HL-60/S4 treated with retinoic acid at 250 ng/mL for 4 days and 3 days (cell line): ENCODE results near the gene YWHAB.

Experiments used
- in situ Hi-C: fragments of 300-500 bp; cut with MboI; formaldehyde crosslinking; loops from 2 replicates; pipeline ENCODE4 v1.7.0; 2022; ENCODE audit warnings: low sequenced_read_pairs

Gene YWHAB

GRCh38 chr20:44885392-44886265 lies at the start of gene YWHAB:
TSS of gene YWHAB (plus strand) at chr20:44885705. CDS start at chr20:44901534, 15,829 bp downstream.
- in situ Hi-C loops = no loop called here

- in situ Hi-C loops = no loop called here
Observed at GRCh38 chr20:44836601-44837120, 48.8 kb upstream of the YWHAB start.

GRCh38 chr20:44837946-44838345 lies 47.6 kb upstream of the YWHAB start:
- in situ Hi-C loops = no loop called here

GRCh38 chr20:44838521-44838920 lies 47.0 kb upstream of the YWHAB start:
- in situ Hi-C loops = no loop called here

GRCh38 chr20:44839481-44839880 lies 46.0 kb upstream of the YWHAB start:
- in situ Hi-C loops = no loop called here

- in situ Hi-C loops = no loop called here
Observed at GRCh38 chr20:44840826-44841225, 44.7 kb upstream of the YWHAB start.

GRCh38 chr20:44841955-44842354 lies 43.5 kb upstream of the YWHAB start:
- in situ Hi-C loops = no loop called here

- in situ Hi-C loops = no loop called here
Observed at GRCh38 chr20:44843876-44844275, 41.6 kb upstream of the YWHAB start.

- in situ Hi-C loops = no loop called here
Observed at GRCh38 chr20:44848254-44849015, 37.1 kb upstream of the YWHAB start.

GRCh38 chr20:44849703-44850102 lies 35.8 kb upstream of the YWHAB start:
- in situ Hi-C loops = no loop called here

GRCh38 chr20:44850272-44850671 lies 35.2 kb upstream of the YWHAB start:
- in situ Hi-C loops = no loop called here

GRCh38 chr20:44850837-44851236 lies 34.7 kb upstream of the YWHAB start:
- in situ Hi-C loops = no loop called here

GRCh38 chr20:44851545-44851944 lies 34.0 kb upstream of the YWHAB start:
- in situ Hi-C loops = no loop called here

GRCh38 chr20:44856442-44856841 lies 29.1 kb upstream of the YWHAB start:
- in situ Hi-C loops = no loop called here

GRCh38 chr20:44856856-44857448 lies 28.6 kb upstream of the YWHAB start:
- in situ Hi-C loops = no loop called here

GRCh38 chr20:44858606-44859360 lies 26.7 kb upstream of the YWHAB start:
- in situ Hi-C loops = no loop called here

GRCh38 chr20:44861531-44862006 lies 23.9 kb upstream of the YWHAB start:
- in situ Hi-C loops = loop anchor here (10.0 kb wide), 1 partner anchor 177 kb away; no protein-coding TSS in a partner anchor

- in situ Hi-C loops = loop anchor here (10.0 kb wide), 1 partner anchor 177 kb away; no protein-coding TSS in a partner anchor
Observed at GRCh38 chr20:44862286-44862685, 23.2 kb upstream of the YWHAB start.

GRCh38 chr20:44863365-44864084 lies 22.0 kb upstream of the YWHAB start:
- in situ Hi-C loops = loop anchor here (10.0 kb wide), 1 partner anchor 179 kb away; no protein-coding TSS in a partner anchor

GRCh38 chr20:44864493-44864892 lies 21.0 kb upstream of the YWHAB start:
- in situ Hi-C loops = loop anchor here (10.0 kb wide), 1 partner anchor 180 kb away; no protein-coding TSS in a partner anchor
